Activated naive CD8-positive, alpha-beta T cell (primary cell): Measurements from ENCODE around the gene PIK3CG.

Experiments
- H3K27ac Mint-ChIP-seq: one replicate; pipeline ENCODE4 v1.8.0; 2021; ENCODE audit warnings: mixed read lengths
- H3K27me3 Mint-ChIP-seq: one replicate; pipeline ENCODE4 v1.8.0; 2021; ENCODE audit warnings: mixed read lengths
- H3K36me3 Mint-ChIP-seq: one replicate; pipeline ENCODE4 v1.8.0; 2021; ENCODE audit warnings: mixed read lengths
- H3K4me1 Mint-ChIP-seq: one replicate; pipeline ENCODE4 v1.8.0; 2021; ENCODE audit warnings: low read depth, mixed read lengths
- H3K4me3 Mint-ChIP-seq: one replicate; pipeline ENCODE4 v1.8.0; 2021; ENCODE audit warnings: mild to moderate bottlenecking, mixed read lengths
- H3K9me3 Mint-ChIP-seq: one replicate; pipeline ENCODE4 v1.8.0; 2021; ENCODE audit warnings: low read depth, mixed read lengths

Gene PIK3CG

DNA sequence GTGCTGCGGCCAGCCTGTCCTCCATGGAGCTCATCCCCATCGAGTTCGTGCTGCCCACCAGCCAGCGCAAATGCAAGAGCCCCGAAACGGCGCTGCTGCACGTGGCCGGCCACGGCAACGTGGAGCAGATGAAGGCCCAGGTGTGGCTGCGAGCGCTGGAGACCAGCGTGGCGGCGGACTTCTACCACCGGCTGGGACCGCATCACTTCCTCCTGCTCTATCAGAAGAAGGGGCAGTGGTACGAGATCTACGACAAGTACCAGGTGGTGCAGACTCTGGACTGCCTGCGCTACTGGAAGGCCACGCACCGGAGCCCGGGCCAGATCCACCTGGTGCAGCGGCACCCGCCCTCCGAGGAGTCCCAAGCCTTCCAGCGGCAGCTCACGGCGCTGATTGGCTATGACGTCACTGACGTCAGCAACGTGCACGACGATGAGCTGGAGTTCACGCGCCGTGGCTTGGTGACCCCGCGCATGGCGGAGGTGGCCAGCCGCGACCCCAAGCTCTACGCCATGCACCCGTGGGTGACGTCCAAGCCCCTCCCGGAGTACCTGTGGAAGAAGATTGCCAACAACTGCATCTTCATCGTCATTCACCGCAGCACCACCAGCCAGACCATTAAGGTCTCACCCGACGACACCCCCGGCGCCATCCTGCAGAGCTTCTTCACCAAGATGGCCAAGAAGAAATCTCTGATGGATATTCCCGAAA is 2.7 kb downstream of the PIK3CG start:
- Mint-ChIP-seq H3K4me1 (peaks cover 87% of the 10 kb centered on the region), H3K27ac (no peak overlapping the region), H3K4me3 (peak overlapping the region; percentile 52)

DNA sequence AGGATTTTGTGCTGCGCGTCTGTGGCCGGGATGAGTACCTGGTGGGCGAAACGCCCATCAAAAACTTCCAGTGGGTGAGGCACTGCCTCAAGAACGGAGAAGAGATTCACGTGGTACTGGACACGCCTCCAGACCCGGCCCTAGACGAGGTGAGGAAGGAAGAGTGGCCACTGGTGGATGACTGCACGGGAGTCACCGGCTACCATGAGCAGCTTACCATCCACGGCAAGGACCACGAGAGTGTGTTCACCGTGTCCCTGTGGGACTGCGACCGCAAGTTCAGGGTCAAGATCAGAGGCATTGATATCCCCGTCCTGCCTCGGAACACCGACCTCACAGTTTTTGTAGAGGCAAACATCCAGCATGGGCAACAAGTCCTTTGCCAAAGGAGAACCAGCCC is 3.3 kb downstream of the PIK3CG start:
- peaks cover 30% of the 10 kb centered on the region for H3K36me3 Mint-ChIP-seq
- peaks cover 86% of the 10 kb centered on the region for H3K4me1 Mint-ChIP-seq
- H3K4me3 Mint-ChIP-seq, result peak overlapping the region; percentile 52
- no peaks in the 10 kb centered on the region for H3K27me3 Mint-ChIP-seq
- no peaks in the 10 kb centered on the region for H3K9me3 Mint-ChIP-seq
- H3K27ac Mint-ChIP-seq, result no peak overlapping the region

More for the DNA sequence above, 2.7 kb downstream of the PIK3CG start:
- Mint-ChIP-seq H3K36me3 (peaks cover 27% of the 10 kb centered on the region), H3K27me3 (no peaks in the 10 kb centered on the region), H3K9me3 (no peaks in the 10 kb centered on the region)

DNA sequence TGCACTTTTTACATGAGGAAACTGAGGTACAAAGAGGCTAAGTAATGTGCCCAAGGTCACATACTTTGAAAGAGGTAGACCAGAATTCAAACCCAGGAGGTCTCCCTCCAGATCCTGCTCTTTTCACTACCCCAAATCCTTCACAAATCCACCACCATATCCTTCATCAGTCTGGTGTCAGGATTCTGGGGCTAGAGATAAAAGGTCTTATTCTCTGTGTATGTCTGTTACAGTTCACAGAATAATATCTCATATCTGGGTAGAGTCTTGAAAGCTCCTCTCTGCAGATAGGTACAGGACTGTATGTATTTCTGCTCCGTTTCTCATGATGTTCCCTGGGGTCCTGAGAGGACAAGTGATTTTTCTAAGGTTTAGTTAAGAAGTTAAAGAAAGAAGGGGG is 4.9 kb downstream of the PIK3CG start:
- H3K4me1 Mint-ChIP-seq, result peaks cover 82% of the 10 kb centered on the region
- peaks cover 39% of the 10 kb centered on the region for H3K36me3 Mint-ChIP-seq
- H3K4me3 Mint-ChIP-seq, result peak overlapping the region; percentile 63
- no peaks in the 10 kb centered on the region for H3K9me3 Mint-ChIP-seq
- H3K27me3 Mint-ChIP-seq, result no peaks in the 10 kb centered on the region
- H3K27ac Mint-ChIP-seq, result peak overlapping the region; percentile 79

DNA sequence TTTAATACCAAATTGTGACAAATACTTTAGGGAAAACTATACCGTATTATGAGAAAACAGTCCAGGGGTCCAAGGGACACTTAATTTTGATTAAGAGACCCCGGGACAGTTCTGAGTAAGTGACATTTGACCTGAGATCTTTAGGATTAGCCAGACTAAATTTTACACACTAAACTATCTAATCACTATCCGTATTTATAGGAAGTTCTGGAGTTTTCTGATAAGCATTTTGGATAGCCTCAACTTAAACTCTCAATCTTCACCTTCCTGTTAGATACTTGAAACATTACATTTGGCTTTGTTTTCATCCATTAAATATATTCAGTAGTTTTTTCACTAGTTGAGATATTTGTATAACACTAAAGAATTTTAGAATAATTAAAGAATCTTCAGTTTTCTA is 5.4 kb downstream of the PIK3CG start:
- Mint-ChIP-seq H3K36me3 (peaks cover 43% of the 10 kb centered on the region), H3K4me3 (peak overlapping the region; percentile 63), H3K27me3 (no peaks in the 10 kb centered on the region), H3K27ac (peak overlapping the region; percentile 79), H3K4me1 (peaks cover 77% of the 10 kb centered on the region), H3K9me3 (no peaks in the 10 kb centered on the region)

DNA sequence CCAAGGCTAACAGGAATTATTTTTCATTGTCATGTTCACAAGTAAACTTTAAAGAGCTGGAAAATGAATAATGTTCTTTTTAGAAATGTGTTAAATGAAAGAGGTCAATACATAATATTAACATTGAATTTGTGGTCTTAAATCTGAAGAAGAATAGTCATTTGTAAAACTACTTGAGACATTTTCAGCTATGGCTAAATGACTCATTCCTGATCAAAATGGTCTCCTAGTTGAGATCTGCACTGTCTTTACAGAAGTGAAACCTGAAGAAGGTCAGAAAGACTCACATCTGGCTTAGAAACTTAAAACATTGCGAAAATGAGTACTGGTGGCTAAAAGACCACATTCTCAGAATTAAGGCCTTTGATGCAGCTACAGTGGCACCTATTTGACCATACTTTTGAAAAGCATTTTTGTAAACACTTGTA is 5.9 kb downstream of the PIK3CG start:
- Mint-ChIP-seq H3K4me3 (peak overlapping the region; percentile 63), H3K9me3 (no peaks in the 10 kb centered on the region), H3K27me3 (no peaks in the 10 kb centered on the region), H3K27ac (peak overlapping the region; percentile 79), H3K36me3 (peaks cover 44% of the 10 kb centered on the region), H3K4me1 (peaks cover 75% of the 10 kb centered on the region)

DNA sequence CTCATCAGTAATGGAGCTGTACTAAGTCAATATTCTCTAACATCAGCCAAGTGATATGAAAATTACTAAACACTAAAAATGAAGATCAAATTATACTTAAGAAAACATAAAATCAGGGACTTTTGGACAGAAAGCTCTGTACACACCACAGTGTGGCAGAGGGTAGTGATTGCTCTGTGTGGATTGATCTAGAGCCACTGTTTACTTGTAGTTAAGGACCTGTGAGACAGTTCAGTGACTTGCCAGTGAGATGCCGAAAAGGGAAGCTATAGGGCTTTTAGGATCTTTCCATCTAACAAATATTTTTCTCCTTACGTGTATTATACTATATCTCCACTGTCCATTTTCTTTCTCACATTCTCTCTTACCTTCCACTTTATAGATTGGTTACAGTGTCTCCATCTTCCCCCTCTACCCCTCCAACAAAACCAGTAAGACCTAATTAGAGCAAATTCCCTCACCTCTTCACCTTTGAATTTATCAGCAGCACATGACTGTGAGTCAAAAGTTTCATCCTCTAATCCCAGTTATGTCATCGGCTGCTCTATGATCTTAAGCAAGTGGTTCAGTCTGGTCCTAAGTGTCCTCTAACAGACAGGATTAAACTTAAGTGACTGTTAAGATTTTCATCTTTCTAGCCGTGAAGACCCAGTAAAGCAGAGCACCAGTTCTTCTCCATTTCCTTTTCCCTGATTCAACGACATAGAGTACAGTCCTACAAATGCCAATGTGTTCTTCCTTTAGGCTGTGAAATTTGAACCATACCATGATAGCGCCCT is 6.9 kb downstream of the PIK3CG start:
- Mint-ChIP-seq H3K27ac (peak overlapping the region; percentile 79), H3K4me1 (peaks cover 71% of the 10 kb centered on the region), H3K4me3 (peak overlapping the region; percentile 63), H3K9me3 (no peaks in the 10 kb centered on the region), H3K27me3 (no peaks in the 10 kb centered on the region), H3K36me3 (peaks cover 46% of the 10 kb centered on the region)

DNA sequence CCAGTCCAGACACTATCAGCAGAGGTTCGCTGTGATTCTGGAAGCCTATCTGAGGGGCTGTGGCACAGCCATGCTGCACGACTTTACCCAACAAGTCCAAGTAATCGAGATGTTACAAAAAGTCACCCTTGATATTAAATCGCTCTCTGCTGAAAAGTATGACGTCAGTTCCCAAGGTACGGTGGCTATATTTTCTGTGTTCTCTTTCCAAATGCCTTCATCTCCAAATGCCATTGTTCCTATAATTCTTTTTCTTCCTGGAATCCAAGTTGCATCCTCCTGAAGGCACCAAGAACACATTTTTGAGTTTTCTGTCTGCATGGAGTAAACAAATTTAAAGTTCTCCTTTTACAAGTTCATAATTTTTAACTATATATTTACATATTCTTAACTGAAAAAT is 7.7 kb downstream of the PIK3CG start:
- H3K4me1 Mint-ChIP-seq, result peaks cover 75% of the 10 kb centered on the region
- H3K27me3 Mint-ChIP-seq, result no peaks in the 10 kb centered on the region
- no peaks in the 10 kb centered on the region for H3K9me3 Mint-ChIP-seq
- H3K27ac Mint-ChIP-seq, result peak overlapping the region; percentile 79
- H3K4me3 Mint-ChIP-seq, result peak overlapping the region; percentile 63
- H3K36me3 Mint-ChIP-seq, result peaks cover 49% of the 10 kb centered on the region

DNA sequence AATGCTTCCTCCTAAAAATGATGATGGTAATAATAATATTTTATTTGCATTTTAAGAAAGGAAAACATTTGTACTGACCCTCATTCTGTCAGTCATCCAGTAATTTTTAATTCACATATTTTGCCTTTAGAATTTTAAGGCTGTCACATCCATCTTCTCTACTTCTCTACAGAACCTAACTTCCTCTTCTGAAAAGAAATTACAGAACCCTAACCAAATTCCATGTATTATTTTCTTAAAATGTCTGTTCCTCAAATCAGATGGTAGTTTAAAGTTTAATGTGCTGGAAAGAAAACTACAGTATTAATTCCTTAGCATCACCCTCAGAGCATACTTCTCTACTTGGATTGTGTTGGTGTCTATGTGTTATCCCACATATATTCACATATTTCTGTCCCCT is 9.0 kb downstream of the PIK3CG start:
- Mint-ChIP-seq H3K27ac (no peak overlapping the region), H3K4me1 (peaks cover 80% of the 10 kb centered on the region), H3K36me3 (peaks cover 41% of the 10 kb centered on the region), H3K9me3 (no peaks in the 10 kb centered on the region), H3K4me3 (no peak overlapping the region), H3K27me3 (no peaks in the 10 kb centered on the region)

DNA sequence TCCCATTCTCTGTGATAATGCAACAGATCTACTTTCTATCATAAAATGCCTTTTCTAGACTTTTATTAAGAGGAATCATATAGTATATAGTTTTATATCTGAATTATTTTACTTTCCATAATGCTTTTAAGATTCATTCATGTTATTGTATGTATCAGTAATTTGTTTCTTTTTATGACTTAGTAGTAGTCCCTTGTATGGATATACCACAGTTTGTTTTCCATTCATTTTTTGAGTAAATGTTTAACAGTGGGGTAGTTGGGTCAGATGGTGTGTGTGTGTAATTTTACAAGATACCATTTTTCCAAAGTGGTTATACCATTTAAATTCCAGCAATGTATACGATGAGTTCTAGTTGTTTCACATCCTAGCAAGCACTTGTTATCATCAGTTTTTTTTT is 10.4 kb downstream of the PIK3CG start:
- Mint-ChIP-seq H3K4me1 (peaks cover 74% of the 10 kb centered on the region), H3K27ac (no peak overlapping the region), H3K9me3 (no peaks in the 10 kb centered on the region), H3K27me3 (no peaks in the 10 kb centered on the region), H3K4me3 (no peak overlapping the region), H3K36me3 (peaks cover 43% of the 10 kb centered on the region)

DNA sequence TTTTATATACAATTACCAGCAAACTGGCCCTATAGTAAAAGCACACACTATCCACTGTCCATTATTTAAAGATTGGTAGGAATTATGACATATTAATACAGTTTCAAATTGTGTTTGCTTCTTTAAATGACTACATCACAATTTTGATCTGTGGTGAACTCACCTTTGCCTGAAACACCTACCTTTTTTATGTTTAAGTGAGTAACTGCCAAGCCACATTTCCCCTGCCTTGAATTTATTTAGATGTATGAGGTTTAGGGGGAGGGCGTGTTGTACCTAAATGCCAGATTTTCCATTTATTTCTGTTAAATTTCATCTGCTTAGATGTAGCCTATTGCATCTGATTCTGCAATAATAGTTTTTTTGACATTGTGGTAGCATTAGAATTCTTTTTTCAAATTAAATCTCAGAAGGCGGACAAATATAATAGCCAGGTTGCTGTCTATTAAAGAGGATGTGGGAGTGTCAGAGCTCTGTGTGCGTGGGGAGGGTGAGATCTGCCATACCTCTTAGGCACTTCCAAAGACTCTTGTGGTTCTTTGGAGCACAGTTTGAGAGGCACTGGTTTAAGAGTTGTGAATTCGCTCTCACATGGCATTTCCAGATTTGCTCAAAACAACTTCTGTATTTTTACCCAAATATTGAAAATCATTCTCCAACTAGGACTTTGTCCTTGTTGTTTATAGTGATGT is 13.8 kb downstream of the PIK3CG start:
- H3K27ac Mint-ChIP-seq, result peak overlapping the region; percentile 79
- H3K36me3 Mint-ChIP-seq, result peaks cover 45% of the 10 kb centered on the region
- no peaks in the 10 kb centered on the region for H3K9me3 Mint-ChIP-seq
- no peaks in the 10 kb centered on the region for H3K27me3 Mint-ChIP-seq
- peak overlapping the region; percentile 74 for H3K4me3 Mint-ChIP-seq
- peaks cover 46% of the 10 kb centered on the region for H3K4me1 Mint-ChIP-seq

DNA sequence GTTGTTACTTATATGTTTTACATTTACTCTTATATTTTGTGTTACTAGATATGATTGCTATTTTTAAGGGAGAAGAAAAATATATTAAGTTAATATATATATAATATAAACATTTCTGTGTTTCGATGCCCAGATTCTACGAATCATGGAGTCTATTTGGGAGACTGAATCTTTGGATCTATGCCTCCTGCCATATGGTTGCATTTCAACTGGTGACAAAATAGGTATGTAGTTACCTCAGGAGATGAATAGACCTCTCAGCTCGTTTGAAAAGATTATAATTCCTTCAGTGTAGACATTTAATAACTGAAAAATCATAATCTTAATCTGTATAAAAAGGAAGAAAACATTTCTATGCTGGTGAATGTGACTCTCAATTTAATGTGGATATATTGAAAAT is 16.9 kb downstream of the PIK3CG start:
- Mint-ChIP-seq H3K27me3 (no peaks in the 10 kb centered on the region), H3K36me3 (peaks cover 45% of the 10 kb centered on the region), H3K27ac (no peak overlapping the region), H3K9me3 (no peaks in the 10 kb centered on the region), H3K4me3 (no peak overlapping the region), H3K4me1 (peaks cover 34% of the 10 kb centered on the region)

DNA sequence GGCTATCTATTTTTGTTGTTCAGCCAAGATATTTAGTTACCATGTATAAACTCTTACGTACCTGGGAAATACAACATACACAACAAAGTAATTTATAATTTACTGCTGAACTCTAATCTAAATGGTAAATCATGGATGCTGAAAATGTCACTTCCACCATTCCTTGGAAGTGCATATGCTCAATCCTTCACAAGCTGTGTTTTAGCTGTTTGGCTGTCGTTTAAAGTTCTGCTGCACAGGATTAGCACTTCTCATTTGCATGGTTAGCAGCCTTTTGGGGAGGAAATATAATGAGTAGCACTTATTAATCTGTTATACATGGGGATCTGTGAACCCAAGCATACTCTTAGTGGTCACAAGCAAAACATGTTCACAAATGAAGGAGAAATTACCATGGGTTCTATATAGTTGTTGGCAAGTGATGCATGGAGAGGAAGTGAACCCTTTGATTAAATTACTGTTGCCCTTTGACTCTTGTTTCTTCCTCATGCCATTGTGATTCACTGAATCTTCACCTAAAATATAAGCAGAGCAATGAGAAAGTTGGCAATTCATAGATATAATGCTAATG is 18.5 kb downstream of the PIK3CG start:
- peak overlapping the region; percentile 23 for H3K27ac Mint-ChIP-seq
- H3K4me1 Mint-ChIP-seq, result peaks cover 21% of the 10 kb centered on the region

DNA sequence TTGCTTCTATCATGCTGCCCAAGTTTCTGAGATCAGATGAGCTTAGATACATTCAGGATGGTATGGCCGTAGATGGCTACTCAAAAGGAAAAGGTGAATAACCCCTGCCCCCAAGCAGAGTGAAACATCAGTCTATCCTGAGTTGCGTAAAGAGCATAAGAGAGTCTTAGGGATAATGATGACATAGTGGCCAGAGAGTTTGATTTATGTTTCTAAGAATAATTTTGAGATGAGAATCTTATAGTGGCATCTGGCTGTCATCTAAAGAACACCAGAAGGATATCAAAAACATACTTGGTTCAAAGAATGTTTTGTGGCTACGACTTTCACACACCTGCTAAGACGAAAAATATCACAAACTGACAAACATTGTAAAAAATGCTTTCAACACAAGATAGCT is 20.6 kb downstream of the PIK3CG start:
- Mint-ChIP-seq H3K36me3 (peaks cover 46% of the 10 kb centered on the region), H3K27me3 (no peaks in the 10 kb centered on the region), H3K4me3 (no peak overlapping the region), H3K27ac (peak overlapping the region; percentile 11), H3K4me1 (peaks cover 7% of the 10 kb centered on the region), H3K9me3 (no peaks in the 10 kb centered on the region)

More for the DNA sequence above, 18.5 kb downstream of the PIK3CG start:
- Mint-ChIP-seq H3K9me3 (no peaks in the 10 kb centered on the region), H3K27me3 (no peaks in the 10 kb centered on the region), H3K36me3 (peaks cover 46% of the 10 kb centered on the region), H3K4me3 (no peak overlapping the region)

DNA sequence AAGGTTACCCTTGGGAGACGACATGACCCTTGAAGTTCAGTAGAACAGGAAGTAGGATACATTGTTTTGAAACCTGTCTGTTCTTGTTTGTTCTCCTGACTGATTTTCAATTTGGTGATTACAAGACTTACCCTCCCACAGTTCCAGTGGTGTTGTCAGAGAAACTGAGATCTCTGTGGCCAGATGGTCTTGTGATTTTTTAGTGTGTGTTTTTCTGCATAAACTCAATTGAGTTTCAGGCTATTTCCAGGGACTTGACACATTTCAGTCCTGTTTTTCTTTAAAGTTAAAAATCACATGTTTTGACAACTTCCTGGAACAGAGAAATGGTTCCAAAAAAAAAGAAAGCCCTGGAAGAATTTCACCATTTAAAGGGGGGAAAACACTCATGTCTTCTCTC is 22.3 kb downstream of the PIK3CG start:
- peaks cover 4% of the 10 kb centered on the region for H3K4me1 Mint-ChIP-seq
- H3K9me3 Mint-ChIP-seq, result no peaks in the 10 kb centered on the region
- H3K27ac Mint-ChIP-seq, result peak overlapping the region; percentile 11
- H3K36me3 Mint-ChIP-seq, result peaks cover 48% of the 10 kb centered on the region
- no peaks in the 10 kb centered on the region for H3K27me3 Mint-ChIP-seq
- no peak overlapping the region for H3K4me3 Mint-ChIP-seq

DNA sequence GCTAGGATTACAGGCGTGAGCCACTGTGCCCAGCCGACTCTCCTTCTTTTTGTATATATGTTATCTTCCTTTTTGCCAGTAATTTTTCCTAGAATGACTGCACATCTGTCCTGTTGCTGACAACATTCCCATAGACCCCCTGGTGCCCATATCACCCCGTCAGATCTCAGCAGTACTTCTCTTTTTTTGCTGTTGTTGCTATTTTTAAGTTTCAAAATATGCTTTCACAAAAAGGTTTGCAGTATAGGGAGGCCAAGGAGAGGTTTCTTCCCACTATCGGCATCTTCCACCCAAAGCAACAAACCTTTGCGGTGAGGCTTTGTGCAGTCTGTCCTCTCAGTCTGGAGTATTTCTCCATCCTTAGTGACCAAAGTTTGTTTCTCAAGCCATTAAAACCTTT is 23.1 kb downstream of the PIK3CG start:
- H3K36me3 Mint-ChIP-seq, result peaks cover 48% of the 10 kb centered on the region
- peaks cover 2% of the 10 kb centered on the region for H3K4me1 Mint-ChIP-seq
- H3K9me3 Mint-ChIP-seq, result no peaks in the 10 kb centered on the region
- H3K4me3 Mint-ChIP-seq, result no peak overlapping the region
- no peaks in the 10 kb centered on the region for H3K27me3 Mint-ChIP-seq
- H3K27ac Mint-ChIP-seq, result no peak overlapping the region
